ENCODE results near the gene TRAF7. TPM values are rescaled to one million over a fixed set of nuclear protein-coding genes. Genes with fewer than 3 reads are reported as not detected.
A peak's percentile ranks its signal among the peaks of the same experiment; 100 is the strongest.

TRAF7 gene
- total RNA-seq, 4 donors from 2014 or later, result 42.6 to 64.5 (median 54.3) TPM

DNA sequence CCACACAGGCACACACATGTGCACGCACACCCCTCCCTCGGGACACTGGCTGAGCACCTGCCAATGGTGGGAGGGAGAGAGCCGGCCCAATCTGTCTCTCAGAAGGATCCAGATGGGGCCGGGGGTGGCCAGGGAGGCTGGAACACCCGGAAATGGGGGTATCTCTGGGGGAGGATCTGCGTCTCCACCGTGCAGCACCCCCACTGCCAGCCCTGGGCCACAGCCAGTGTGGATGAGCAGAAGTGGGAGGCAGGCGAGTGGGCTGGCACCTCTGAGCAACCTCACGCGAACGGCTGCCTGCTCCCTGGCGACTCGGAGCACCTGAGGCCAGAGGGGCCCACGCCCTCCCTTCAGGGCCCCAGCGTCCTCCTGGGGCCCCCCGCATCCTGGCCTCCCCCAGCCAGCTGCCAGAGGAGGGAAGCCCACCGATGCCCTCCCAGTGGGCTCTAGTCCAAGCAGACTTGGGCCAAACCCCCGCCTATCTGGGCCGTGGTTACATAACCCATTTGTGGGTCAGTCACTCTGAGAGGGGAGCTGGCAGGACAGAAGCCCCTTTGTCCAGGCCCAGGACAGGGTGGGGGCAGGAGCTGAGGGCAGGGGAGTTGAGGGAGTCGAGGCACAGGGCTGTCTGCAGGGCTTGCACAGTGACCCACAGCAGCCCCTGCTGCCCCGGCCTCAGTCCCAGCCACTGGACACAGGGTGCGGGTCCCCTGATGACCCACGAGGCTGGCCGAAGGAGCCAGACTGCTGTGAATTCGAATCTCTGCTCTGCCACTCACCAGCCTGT lies 35.3 kb downstream of the TRAF7 start:
- no peak for TF ChIP-seq POLR2A (IDR thresholded peaks at IDR 0.05; ENCODE audit: low read depth)
- TF ChIP-seq, protein P1, sequence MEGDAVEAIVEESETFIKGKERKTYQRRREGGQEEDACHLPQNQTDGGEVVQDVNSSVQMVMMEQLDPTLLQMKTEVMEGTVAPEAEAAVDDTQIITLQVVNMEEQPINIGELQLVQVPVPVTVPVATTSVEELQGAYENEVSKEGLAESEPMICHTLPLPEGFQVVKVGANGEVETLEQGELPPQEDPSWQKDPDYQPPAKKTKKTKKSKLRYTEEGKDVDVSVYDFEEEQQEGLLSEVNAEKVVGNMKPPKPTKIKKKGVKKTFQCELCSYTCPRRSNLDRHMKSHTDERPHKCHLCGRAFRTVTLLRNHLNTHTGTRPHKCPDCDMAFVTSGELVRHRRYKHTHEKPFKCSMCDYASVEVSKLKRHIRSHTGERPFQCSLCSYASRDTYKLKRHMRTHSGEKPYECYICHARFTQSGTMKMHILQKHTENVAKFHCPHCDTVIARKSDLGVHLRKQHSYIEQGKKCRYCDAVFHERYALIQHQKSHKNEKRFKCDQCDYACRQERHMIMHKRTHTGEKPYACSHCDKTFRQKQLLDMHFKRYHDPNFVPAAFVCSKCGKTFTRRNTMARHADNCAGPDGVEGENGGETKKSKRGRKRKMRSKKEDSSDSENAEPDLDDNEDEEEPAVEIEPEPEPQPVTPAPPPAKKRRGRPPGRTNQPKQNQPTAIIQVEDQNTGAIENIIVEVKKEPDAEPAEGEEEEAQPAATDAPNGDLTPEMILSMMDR (IDR thresholded peaks at IDR 0.05), result no peak
- no peak for TF ChIP-seq EP300 (IDR thresholded peaks at IDR 0.05)
- TF ChIP-seq POLR2AphosphoS5 (IDR thresholded peaks at IDR 0.05), result no peak

DNA sequence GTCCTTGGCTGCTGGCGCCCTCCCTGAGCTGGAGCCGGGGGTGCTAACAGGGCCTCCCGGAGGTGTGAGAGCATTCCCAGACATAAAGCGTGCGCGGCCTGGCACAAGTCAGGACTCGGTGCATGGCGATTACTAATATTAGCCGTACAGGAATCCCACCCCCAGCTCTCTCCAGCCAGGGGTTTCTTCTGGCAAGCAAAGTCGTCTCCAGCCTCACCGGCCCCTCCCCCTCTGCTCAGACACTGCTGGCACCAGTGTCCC lies 35.8 kb downstream of the TRAF7 start:
- Histone ChIP-seq H3K4me1 (peaks cover 9 to 21% (median 15%) of the 10 kb centered on the region in 4 donors), H3K27ac (replicated peaks in 1 of 4) (no peak overlapping the region)
- TF ChIP-seq POLR2AphosphoS5 (IDR thresholded peaks at IDR 0.05) (no peak), POLR2A (IDR thresholded peaks at IDR 0.05; ENCODE audit: low read depth) (no peak), EP300 (IDR thresholded peaks at IDR 0.05) (no peak)
- TF ChIP-seq, protein P1 (IDR thresholded peaks at IDR 0.05), result no peak

More for the DNA sequence above, 35.3 kb downstream of the TRAF7 start:
- Histone ChIP-seq H3K36me3 (no peaks in the 10 kb centered on the region), H3K4me3 (no peak overlapping the region), H3K27me3 (peaks cover 5 to 28% (median 10%) of the 10 kb centered on the region in 4 donors), H3K4me1 (peaks cover 9 to 16% (median 12%) of the 10 kb centered on the region in 4 donors), H3K9me3 (no peaks in the 10 kb centered on the region), H3K27ac (replicated peaks in 1 of 4) (no peak overlapping the region)
- no peak for DNase-seq (ENCODE audit: extremely low spot score)
- WGBS, result 85% methylated on average over 18 of the region's 25 CpGs
- intact Hi-C loops (cut with DNase I), result no loop called here

DNA sequence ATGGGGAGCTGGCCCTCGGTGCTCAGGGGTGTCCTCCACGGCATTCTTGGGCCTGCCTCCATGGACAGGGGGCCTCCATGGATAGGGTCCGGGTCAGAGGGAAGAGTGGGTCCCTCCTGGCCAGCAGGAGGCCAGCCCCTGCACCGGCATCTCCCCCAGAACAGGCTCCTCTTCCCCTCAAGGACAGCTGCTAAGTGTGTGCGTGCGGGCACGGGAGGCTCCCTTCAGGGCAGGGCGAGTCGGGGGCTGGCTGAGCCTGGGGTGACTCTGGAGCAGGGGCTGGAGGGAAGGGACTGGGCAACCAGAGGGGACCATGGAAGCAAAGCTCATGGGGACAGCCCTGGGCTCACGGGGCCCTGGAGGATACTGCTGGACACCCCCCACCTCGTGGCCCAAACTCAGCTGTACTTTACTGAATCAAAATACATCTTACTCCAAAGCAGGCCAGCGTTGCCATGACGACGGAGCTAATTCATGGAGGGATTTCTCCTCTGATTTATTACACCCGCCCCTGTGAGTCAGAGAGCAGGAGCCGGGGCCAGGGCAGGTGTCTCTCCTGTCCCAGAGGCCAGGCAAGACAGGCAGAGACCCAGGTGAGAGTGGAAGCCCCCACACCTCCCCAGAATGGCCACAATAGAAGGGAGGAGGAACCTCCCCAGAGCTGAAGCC lies 38.7 kb downstream of the TRAF7 start:
- Histone ChIP-seq H3K27me3 (peaks cover 8 to 56% (median 22%) of the 10 kb centered on the region in 4 donors), H3K4me3 (no peak overlapping the region), H3K4me1 (peaks cover 9 to 28% (median 21%) of the 10 kb centered on the region in 4 donors), H3K9me3 (no peaks in the 10 kb centered on the region), H3K27ac (replicated peaks in 1 of 4) (no peak overlapping the region), H3K36me3 (no peaks in the 10 kb centered on the region)
- TF ChIP-seq POLR2AphosphoS5 (IDR thresholded peaks at IDR 0.05) (no peak), EP300 (IDR thresholded peaks at IDR 0.05) (no peak), POLR2A (IDR thresholded peaks at IDR 0.05; ENCODE audit: low read depth) (no peak)
- TF ChIP-seq, protein P1 (IDR thresholded peaks at IDR 0.05), result no peak
- intact Hi-C loops (cut with DNase I), result no loop called here
- DNase-seq (ENCODE audit: extremely low spot score), result no peak
- 63% methylated on average over 10 of the region's 16 CpGs for WGBS

More for the DNA sequence above, 35.8 kb downstream of the TRAF7 start:
- DNase-seq (ENCODE audit: extremely low spot score), result no peak
- Histone ChIP-seq H3K36me3 (no peaks in the 10 kb centered on the region), H3K27me3 (peaks cover 8 to 32% (median 12%) of the 10 kb centered on the region in 4 donors), H3K4me3 (no peak overlapping the region), H3K9me3 (no peaks in the 10 kb centered on the region)
- intact Hi-C loops (cut with DNase I), result no loop called here
- WGBS, result 86% methylated on average over 10 of the region's 11 CpGs

DNA sequence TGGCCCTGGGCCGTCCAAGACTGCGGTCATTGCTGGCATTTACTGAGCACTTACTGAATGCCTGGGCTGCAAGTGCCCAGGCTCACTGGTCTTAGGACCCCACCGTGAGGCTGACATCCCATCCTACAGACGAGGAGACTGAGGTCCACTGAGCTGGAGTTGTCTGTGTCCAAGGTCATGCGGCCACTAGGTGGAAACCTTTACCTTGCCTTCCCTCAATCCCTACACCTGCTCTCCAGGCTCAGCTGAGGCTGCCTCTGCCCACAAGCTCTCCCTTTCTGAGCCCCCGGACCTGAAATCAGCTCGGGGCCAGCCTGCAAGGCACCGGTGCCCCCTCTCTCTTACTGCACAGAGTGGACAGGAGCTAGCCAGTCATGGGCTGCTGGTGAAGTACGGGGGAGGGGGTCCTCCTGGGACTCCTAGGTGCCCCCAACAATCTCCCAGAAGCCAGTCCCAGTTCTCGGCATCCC lies 39.3 kb downstream of the TRAF7 start:
- Histone ChIP-seq H3K9me3 (no peaks in the 10 kb centered on the region), H3K4me3 (peak overlapping the region in 1 of 4 donors; percentile 53), H3K27me3 (peaks cover 8 to 56% (median 22%) of the 10 kb centered on the region in 4 donors), H3K27ac (replicated peaks in 1 of 4) (no peak overlapping the region), H3K4me1 (peaks cover 9 to 28% (median 21%) of the 10 kb centered on the region in 4 donors), H3K36me3 (no peaks in the 10 kb centered on the region)
- no peak for TF ChIP-seq POLR2A (IDR thresholded peaks at IDR 0.05; ENCODE audit: low read depth)
- TF ChIP-seq, protein P1 (IDR thresholded peaks at IDR 0.05), result peak in 2 of 3 experiments; percentile 13 to 37
- TF ChIP-seq POLR2AphosphoS5 (IDR thresholded peaks at IDR 0.05), result no peak
- intact Hi-C loops (cut with DNase I), result no loop called here
- DNase-seq (ENCODE audit: extremely low spot score), result no peak
- 30% methylated on average over 6 of the region's 10 CpGs for WGBS
